ENCODE results near the gene ARL4C.

The ARL4C gene

GRCh38 chr2:234496835-234497593 is at the start of gene ARL4C:
ARL4C (minus strand) TSS chr2:234497081; CDS start chr2:234496586, 495 bp downstream.
- Histone ChIP-seq H3K9ac (ENCODE audit: low read length) (peak within 1 kb of the TSS; percentile 42; the same call in 1 of the 2 replicates), H3K4me2 (ENCODE audit: low read length) (peak within 1 kb of the TSS; percentile 67), H3K36me3 (ENCODE audit: insufficient read depth, low read length) (no peaks in the 10 kb centered on the region), H3K27me3 (ENCODE audit: insufficient read depth, low read length) (no peaks in the 10 kb centered on the region), H3F3A (ENCODE audit: insufficient read depth, low read length) (no peaks in the 10 kb centered on the region), H3K9me3 (ENCODE audit: low read length) (no peaks in the 10 kb centered on the region), H3K4me1 (ENCODE audit: insufficient read depth, low read length, severe bottlenecking) (peaks cover 18% of the 10 kb centered on the region), H4K20me1 (ENCODE audit: insufficient read depth, low read length) (no peaks in the 10 kb centered on the region), H3K9me2 (ENCODE audit: low read depth, low read length) (no peaks in the 10 kb centered on the region), H3K79me2 (ENCODE audit: insufficient read depth, low read length) (no peaks in the 10 kb centered on the region), H3K4me3 (ENCODE audit: low read depth, low read length, poor library complexity, severe bottlenecking) (peak within 1 kb of the TSS; percentile 59), H2AFZ (ENCODE audit: low read length) (no peak within 1 kb of the TSS), H3K27ac (ENCODE audit: low read depth, low read length, poor library complexity, severe bottlenecking) (no peak within 1 kb of the TSS)
- TF ChIP-seq CTCF (IDR thresholded peaks at IDR 0.05; ENCODE audit: low read length) = no peak
- TF ChIP-seq EZH2 (IDR thresholded peaks at IDR 0.05; ENCODE audit: borderline replicate concordance, low read length) = no peak

- no peaks in the 10 kb centered on the region for H3K36me3 ChIP-seq (ENCODE audit: insufficient read depth, low read length)
- no peaks in the 10 kb centered on the region for H3K79me2 ChIP-seq (ENCODE audit: insufficient read depth, low read length)
- no peaks in the 10 kb centered on the region for H3K9me3 ChIP-seq (ENCODE audit: low read length)
- H3K4me1 ChIP-seq (ENCODE audit: insufficient read depth, low read length, severe bottlenecking) = no peaks in the 10 kb centered on the region
- H3K27ac ChIP-seq (ENCODE audit: low read depth, low read length, poor library complexity, severe bottlenecking) = no peak overlapping the region
- H3F3A ChIP-seq (ENCODE audit: insufficient read depth, low read length) = no peaks in the 10 kb centered on the region
- no peak overlapping the region for H2AFZ ChIP-seq (ENCODE audit: low read length)
- H3K27me3 ChIP-seq (ENCODE audit: insufficient read depth, low read length) = no peaks in the 10 kb centered on the region
- H3K4me3 ChIP-seq (ENCODE audit: low read depth, low read length, poor library complexity, severe bottlenecking) = no peak overlapping the region
- no peaks in the 10 kb centered on the region for H4K20me1 ChIP-seq (ENCODE audit: insufficient read depth, low read length)
- no peaks in the 10 kb centered on the region for H3K9me2 ChIP-seq (ENCODE audit: low read depth, low read length)
- no peak for TF ChIP-seq EZH2 (IDR thresholded peaks at IDR 0.05; ENCODE audit: borderline replicate concordance, low read length)
- peak; percentile 74 for TF ChIP-seq CTCF (IDR thresholded peaks at IDR 0.05; ENCODE audit: low read length)
- H3K9ac ChIP-seq (ENCODE audit: low read length) = no peak overlapping the region
- no peak overlapping the region for H3K4me2 ChIP-seq (ENCODE audit: low read length)
Measured at GRCh38 chr2:234544659-234545611, 48.1 kb upstream of the ARL4C start.

- no peaks in the 10 kb centered on the region for H3K27me3 ChIP-seq (ENCODE audit: insufficient read depth, low read length)
- H3K9me2 ChIP-seq (ENCODE audit: low read depth, low read length) = no peaks in the 10 kb centered on the region
- H3K79me2 ChIP-seq (ENCODE audit: insufficient read depth, low read length) = no peaks in the 10 kb centered on the region
- no peaks in the 10 kb centered on the region for H4K20me1 ChIP-seq (ENCODE audit: insufficient read depth, low read length)
- H3K36me3 ChIP-seq (ENCODE audit: insufficient read depth, low read length) = no peaks in the 10 kb centered on the region
- no peak overlapping the region for H3K4me3 ChIP-seq (ENCODE audit: low read depth, low read length, poor library complexity, severe bottlenecking)
- no peaks in the 10 kb centered on the region for H3F3A ChIP-seq (ENCODE audit: insufficient read depth, low read length)
- no peak overlapping the region for H2AFZ ChIP-seq (ENCODE audit: low read length)
- TF ChIP-seq CTCF (IDR thresholded peaks at IDR 0.05; ENCODE audit: low read length) (no peak), EZH2 (IDR thresholded peaks at IDR 0.05; ENCODE audit: borderline replicate concordance, low read length) (no peak)
- no peak overlapping the region for H3K4me2 ChIP-seq (ENCODE audit: low read length)
- H3K9me3 ChIP-seq (ENCODE audit: low read length) = no peaks in the 10 kb centered on the region
- no peak overlapping the region for H3K27ac ChIP-seq (ENCODE audit: low read depth, low read length, poor library complexity, severe bottlenecking)
- H3K9ac ChIP-seq (ENCODE audit: low read length) = no peak overlapping the region
- no peaks in the 10 kb centered on the region for H3K4me1 ChIP-seq (ENCODE audit: insufficient read depth, low read length, severe bottlenecking)
Measured at GRCh38 chr2:234542742-234543141, 45.9 kb upstream of the ARL4C start.

Measured in OCI-LY1 (cell line).